NCI-H2196 (cell line): ENCODE data around the gene SYT6.

Experiments used
- DNase-seq: peaks from one replicate; lab custom pipeline; 2025; ENCODE audit not compliant: unreplicated experiment; lab: John Stamatoyannopoulos, UW

The SYT6 gene, protein sequence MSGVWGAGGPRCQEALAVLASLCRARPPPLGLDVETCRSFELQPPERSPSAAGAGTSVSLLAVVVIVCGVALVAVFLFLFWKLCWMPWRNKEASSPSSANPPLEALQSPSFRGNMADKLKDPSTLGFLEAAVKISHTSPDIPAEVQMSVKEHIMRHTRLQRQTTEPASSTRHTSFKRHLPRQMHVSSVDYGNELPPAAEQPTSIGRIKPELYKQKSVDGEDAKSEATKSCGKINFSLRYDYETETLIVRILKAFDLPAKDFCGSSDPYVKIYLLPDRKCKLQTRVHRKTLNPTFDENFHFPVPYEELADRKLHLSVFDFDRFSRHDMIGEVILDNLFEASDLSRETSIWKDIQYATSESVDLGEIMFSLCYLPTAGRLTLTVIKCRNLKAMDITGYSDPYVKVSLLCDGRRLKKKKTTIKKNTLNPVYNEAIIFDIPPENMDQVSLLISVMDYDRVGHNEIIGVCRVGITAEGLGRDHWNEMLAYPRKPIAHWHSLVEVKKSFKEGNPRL

DNA sequence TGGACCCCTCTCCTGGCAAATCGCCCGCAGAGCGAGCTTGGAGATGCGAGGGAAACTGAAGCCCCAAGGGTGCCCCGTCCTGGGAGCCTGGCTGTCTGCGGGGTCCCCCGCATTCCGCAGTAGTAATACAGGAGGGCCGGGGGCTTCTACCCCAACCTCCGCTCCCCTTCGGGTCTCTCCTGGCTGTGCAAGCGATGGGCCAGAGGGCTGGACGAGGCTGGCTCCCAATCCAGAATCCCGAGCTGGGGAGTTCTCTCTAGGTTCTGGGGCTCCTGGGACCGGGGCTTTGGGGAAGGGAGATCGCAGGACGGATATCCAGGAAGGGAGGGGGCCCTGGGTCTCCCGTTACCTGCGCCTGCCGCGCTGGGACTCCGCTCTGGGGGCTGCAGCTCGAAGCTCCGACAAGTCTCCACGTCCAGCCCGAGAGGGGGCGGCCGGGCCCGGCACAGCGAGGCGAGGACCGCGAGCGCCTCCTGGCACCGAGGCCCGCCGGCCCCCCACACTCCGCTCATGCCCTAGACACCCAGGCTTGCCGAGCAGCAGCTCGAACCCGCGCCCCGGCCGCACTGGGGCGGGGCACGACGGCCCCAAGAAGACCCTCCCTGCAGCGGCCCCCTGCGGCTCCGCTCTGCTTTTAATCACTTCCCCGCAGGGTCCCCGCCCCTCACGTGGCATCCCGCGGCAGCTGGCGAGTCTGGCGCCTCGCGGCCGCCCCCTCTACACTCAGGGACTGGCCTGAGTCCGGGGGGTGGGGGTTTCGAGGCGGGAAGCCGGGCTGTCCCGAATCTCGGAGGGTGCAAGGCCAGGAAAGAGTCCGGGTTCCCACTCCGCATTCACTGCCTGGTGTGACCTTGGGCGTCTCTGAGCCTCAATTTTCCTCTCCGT, at the start of gene SYT6:
SYT6 (minus strand) TSS at position 609 of the 885 bp plus-strand sequence; CDS start at position 512, 97 bp downstream.
- DNase-seq: no peak

DNA sequence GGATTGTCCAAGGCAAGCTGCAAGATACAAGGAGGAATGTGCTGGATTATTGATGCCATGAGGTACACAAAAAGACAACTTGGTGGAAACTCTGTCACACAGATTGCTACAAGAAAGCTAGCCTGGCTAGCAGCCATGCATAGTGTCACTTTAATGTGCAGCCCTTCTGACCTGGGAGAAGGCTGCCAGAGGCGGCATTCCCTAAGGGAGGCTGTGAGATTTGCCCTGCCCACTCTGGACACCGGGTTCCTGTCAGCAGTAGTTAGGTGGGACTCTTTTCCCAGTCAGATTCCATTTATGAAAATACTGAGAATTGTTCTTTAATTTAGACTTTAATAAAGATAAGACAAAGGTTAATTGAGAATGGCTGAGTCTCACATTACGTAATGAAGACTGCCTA, 47.8 kb upstream of the SYT6 start:
- no peak for DNase-seq

DNA sequence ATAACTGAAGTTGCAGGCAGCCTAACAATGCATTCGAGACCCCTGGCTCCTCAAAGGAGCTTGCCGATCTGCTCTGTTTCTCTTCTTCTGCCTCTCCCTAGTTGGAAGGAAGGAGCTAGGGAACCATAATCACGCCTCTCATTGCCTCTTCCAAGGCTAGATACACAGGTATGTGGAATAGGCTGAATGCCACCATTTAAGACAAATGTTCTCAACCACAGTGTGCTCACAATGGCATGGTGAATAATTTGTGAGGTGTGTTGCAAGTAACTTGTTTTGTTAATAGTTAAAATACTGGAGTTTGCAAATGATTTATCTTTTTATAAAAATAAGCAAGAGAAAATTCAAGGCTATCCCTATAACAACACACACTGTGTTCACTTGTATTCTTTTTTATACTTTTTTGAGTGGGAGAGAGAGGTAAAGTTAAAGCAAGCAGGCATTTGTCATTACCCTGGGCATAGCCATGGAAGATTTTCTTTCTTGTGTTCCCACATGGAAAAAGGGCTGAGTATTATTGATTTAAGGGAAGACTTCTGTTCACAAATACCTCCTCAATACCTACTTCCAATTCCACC, 45.4 kb upstream of the SYT6 start:
- no peak for DNase-seq

DNA sequence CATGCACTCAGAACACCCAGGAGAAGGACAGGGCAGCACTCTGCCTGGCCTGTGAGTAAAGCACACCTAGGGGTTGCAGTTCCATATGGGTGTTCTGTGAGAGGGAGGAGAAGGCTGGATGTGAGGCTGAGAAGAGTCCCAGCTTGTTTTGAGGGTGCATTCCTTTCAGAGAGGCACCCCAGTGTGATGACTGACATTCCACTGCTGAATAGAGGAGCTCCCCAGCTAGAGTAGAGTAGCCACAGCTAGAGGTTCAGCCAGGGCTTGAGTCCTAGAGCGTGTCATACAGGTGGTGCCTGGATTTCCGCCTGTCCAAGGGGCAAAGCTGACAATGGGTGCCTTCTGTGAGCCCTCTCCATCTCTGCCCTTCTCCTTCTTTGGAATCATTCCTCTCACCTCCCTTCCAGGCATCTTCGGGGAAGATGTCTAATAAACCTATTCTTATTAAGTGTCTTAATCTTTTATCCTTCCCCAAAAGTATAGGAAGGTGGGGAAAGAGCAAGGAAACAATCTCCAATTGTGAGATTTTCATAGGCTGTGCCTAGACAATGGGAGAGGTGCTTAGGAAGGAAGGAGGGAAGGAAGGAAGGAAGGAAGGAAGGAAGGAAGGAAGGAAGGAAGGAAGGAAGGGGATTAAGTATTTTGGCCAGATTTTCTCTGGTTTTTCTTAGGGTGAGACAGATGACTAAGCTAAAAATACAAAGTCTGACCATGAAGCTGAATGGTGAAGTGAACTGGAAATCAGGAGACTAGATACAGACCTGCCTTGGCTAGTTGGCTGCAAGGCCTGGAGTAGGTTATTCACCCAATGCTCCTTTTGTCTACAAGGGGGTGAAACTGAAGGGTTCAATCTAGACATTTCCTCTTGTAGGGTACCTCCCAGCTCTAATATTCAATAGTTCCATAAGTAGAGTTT, 43.6 kb upstream of the SYT6 start:
- no peak for DNase-seq

DNA sequence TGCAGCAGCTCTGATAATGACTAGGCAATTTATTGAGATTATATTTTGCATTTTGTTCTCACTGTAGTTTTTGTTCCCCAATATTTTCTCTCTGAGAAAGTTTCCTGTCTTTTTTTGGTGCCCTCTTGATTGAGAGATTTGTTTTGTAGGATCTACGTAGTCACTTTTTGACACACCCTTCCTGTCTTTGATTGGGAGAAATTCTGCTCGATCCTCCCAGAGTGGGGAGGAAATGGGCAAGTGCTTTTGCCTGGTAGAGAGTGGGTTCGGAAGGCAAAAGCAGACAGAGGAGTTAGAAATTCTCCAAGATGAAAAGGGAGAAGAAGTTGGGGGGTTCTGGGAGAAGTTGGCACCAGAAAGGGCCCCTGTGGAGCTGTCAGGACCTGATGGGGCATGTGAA, 42.1 kb upstream of the SYT6 start:
- DNase-seq: no peak

DNA sequence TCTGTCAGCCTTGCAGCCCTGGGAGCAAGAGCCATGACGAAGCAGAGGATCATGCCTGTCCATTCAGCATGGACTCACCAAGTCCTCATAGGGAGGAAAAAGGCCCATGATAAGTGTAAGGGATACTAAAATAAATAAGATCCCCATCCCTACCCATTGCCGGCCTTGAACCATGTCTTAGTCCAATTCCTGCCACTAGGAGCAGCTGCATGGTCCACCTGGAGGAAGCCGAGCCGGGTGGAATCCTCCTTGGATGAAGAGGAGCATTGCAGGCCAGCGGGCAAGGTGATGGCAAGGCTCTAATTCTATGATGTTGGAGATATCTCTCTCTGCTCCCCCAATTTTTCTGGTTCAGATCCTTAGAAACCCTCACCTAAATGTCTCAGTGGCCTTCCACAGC, 38.7 kb upstream of the SYT6 start:
- no peak for DNase-seq

DNA sequence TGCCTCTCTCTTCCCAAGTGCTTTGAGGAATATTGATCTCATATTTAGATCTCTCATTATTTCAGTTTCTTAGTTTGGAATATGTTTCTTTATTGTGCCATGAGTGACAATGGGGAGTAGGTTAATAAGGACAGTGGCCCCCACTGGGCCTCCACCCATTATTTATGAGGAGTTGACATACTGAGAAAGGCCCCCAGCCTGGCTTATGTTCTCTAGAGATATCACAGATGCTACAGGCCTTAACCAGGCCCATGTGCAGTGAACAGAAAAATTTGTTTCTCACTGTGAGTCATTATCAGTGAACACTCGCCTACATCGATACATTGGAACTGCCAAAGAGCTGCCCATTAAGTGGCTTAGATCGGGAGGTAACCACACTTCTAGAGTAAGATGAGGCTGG, 35.7 kb upstream of the SYT6 start:
- DNase-seq: no peak

DNA sequence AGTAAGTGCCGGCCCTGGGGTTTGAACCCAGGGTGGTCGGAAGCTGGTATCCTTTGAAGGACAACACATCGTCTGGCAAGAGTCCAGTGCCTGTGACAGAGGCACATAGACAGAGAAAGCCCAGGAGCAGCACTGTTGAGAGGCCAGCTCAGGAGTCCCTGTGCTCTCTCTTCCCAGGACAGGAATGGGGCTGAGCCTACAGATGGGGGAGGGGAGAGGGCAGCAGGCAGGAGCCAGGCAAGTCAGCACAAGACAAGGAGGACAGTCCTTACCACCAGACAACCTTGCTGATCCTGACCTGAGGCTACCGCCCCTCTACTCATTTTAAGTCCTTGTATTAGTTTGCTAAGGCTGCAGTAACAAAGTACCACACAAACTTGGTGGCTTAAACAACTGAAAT, 27.7 kb upstream of the SYT6 start:
- no peak for DNase-seq

DNA sequence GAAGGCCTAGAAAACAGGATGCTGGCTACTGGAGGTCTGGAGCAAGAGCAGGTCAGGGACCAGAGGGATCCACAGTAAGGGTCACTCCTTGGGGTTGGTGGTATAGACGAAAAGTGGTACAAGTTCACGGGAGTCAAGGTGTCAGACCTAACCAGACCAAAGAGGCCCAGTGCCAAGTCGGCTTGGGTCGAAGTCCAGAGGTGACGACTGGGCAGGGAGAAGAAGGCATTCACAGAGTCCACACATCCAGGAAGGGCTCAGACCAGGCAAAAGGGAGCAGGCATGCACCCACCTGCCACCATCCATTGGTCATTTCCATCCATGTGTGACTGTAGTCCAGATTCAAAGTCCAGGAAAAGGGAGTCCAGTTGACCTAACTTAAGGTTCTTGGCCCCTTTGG, 27.1 kb upstream of the SYT6 start:
- no peak for DNase-seq

DNA sequence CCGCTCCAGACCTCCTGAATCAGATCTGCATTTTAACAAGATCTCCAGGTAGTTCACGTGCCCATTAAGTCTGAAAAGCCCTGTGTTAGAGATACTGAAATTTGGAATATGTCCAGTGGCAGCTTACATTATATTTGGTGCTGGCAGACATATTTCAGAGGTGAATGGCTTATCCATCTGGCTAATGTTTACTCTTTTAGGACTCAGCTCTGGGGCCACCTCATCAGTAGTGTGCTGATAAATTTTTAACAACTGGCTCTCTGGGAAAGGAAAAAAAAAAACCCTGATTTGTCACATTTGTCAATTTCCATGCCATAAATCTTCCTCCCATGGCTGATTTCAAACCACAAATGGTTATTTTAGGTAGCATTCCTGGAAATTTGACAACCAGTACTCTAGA, 25.3 kb upstream of the SYT6 start:
- DNase-seq: no peak

DNA sequence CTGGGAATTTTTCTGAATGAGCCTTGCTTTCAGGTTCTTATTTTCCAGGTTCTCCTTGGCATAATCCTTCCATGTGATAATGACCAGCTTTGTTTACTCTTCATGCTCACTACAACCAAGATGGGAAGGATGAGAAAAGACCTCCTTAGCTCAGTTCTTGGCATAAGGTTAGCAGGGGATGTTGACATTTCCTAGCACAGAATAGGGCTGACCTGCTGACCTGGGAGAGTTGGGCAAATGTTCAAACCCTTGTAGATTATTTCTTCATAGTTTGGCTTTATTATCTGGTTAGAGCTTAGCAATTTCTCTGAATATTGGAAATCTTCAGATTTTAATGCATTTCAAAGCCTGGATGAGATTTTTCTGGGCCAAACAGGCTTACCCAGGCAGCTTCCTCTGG, 23.6 kb upstream of the SYT6 start:
- no peak for DNase-seq

DNA sequence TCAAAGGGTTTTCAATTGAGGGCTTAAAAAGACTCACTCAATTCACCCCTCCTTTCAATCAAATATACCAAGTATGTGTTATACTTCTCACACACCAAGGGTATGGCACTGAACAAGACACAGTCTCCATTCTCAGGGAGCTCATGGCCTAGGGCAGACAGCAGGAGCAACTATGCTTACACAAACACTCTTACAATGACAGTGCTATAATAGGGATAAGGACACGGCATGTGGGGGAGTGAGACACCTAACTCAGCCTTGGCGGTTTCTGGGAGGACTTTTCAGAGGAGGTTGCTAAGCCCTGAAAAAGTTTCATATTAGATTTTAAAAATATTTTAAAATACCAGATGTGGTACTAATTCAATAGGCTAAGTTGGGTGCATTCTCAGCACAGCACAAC, 22.7 kb upstream of the SYT6 start:
- no peak for DNase-seq

DNA sequence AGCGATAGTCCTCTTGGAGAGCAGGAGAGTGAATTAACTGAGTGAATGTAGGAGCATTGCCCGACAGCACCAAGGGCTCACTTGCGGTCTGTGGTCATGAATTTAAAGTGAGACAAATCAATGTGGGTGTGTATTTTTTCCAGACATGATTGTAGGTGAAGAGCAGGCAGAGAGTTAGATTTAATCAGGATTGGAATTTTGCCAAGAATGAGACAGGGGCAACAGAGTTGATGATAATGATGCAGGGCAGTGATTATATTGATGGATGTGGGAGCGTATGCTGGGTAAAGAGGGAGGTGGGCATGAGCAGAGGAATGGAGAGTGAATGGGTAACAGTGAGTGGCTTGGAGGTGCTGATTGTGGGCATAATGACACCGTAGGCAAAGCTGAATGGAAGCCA, 20.0 kb upstream of the SYT6 start:
- no peak for DNase-seq

DNA sequence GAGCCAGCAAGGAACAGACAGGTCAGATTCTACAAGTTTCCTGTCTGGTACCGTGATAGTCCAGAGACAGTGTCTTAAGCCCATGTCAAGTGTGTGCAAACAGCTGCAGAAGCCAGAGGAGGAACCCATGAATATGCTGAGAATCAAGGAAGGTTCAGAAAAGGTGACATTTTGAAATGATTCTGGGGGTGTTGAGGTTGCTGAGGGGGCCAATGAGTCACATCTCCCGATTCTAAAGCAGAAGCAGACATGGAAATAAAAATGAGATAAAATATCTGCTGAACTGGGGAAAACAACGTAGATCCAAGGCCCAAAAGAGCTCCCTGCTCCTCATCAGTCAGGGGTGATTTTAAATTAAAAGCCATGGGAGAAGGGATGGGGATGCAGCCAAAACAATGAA, 15.8 kb upstream of the SYT6 start:
- DNase-seq: no peak

DNA sequence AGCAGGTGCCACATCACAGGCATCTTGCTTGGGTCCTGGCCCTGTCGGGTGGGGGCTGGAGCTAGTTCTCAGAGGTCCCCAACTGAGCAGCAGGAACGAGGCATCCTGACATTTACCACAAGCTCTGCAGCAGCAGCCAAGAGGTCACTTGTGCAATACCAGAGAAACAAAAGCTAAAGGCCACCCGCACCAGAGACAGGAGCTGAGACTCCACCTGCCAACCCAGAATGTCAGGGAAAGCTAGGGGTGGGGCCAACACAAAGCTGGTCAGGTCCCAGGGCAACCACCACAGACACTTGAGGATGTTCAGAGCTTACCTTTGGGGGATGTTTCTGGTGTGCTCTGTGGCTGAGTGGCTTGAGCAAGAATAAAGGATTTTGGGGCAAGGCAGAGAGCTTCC, 13.6 kb upstream of the SYT6 start:
- no peak for DNase-seq

DNA sequence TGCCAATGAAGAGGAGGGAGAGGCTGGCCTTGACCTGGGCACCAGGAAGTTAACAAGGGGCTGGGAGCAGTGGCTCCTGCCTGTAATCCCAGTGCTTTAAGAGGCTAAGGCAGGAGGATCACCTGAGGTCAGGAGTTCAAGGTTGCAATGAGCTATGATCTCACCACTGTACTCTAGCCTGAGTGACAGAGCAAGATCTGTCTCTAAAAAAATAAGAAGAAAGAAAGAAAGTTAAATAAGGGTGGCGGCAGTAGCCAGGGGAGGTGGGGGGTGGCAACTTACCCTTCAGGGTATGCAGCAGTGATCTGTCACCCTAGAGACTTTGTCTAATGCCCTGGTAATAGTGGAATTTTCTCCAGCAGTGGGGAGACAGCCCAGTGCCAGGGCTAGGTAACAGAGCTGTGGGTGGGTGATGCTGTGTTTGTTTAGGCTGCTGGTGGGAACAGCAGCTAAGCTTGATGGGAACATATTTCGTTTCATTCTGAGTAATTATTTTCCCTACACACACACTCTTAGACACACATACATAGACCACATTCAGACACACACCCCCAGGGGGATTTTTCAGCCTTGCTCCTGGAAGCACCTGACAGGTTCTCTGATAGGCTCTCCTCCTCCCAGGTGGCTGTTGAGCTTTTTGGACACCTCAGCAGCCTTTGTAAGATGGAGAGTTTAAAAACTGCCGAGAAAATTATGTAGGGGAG, 11.3 kb upstream of the SYT6 start:
- no peak for DNase-seq

DNA sequence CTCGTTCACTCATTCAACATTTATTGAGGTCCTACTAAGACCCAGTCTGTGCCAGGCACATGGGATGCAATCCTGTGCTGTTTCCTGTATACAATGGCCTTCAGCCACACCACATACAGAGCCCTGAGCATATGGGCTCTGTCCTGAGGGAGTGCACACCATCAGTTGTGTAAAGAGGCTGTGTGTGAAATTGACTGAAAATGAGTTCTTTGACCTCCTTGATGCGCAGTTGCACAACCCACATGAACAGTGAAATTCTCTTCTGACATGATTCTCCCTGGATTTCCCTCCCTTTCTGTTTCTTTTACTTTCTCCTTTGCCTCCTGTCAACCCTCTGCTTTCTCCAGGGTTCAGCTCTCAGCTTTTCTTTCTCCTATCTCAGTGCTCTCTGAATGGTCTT, 6.3 kb upstream of the SYT6 start:
- DNase-seq: no peak

DNA sequence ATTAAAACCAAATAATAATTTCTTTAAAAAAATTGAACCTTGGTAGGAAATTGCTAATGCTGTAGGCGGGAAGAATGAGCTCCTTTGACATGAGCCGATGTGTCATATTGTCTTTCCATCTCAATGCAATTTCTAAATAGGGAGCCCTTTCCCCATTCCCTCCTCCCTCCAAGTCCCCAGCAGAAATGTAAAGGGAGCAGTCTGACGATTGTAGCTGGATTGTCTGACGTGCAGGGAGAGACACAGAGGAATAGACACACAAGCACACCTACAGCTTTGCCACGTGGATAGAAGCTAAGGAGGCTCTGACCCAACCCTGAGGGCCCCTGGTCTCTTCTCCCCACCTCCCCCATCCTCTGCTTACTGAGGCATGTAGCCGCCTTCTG, 3.6 kb upstream of the SYT6 start:
- DNase-seq: no peak

DNA sequence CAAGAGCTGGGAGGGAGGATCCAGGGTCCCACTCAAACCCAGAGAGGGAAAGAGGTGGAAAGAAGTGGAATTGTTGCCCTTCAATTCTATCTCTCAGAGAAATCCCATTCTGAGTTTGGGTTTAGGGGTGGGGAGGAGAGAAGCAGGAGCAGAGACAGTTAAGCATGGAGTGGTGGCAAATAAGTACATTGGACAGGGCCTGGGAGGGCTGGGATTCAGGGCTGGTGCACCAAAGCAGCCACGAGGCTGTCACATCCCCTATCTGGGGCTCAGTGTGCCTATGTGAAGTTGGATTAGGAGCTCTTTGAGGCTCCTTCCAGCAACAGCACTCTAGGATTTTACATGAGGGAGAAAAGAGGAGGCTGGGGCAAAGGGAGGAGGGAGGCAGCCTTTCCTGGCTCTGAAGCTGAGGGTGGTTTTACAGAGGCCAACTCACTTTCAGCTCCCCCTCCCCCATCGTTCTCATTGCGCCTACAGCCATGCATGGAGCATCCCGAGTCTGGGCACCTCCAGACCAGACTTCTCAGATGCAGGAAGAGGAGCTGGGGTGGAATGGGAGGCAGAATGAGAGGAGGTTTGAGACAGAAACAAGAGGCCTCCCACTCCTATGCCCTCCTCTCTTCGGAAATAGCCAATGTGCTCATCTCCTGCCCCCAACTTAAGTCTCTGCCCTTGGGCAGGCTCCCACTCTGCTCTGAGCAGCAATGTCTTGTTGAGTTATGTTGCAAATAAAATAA, 3.0 kb upstream of the SYT6 start:
- no peak for DNase-seq
